HPDE6-E6E7 (cell line): ENCODE data around the gene TSNAXIP1.

Source experiments
- DNase-seq: peaks from one replicate; pipeline ENCODE4 v3.0.0; 2011; ENCODE audit warnings: missing footprints; ENCODE audit errors: extremely low spot score

The TSNAXIP1 gene

GRCh38 chr16:67782567-67783352 is 23.9 kb upstream of the TSNAXIP1 start:
- no peak for DNase-seq

- DNase-seq, result no peak
Observed at GRCh38 chr16:67783353-67783725, 23.4 kb upstream of the TSNAXIP1 start.

- no peak for DNase-seq
Observed at GRCh38 chr16:67786491-67786890, 20.2 kb upstream of the TSNAXIP1 start.

- DNase-seq, result no peak
Observed at GRCh38 chr16:67790071-67790470, 16.6 kb upstream of the TSNAXIP1 start.

- DNase-seq, result no peak
Observed at GRCh38 chr16:67796099-67796718, 10.5 kb upstream of the TSNAXIP1 start.

GRCh38 chr16:67800338-67800926 is 6.3 kb upstream of the TSNAXIP1 start:
- DNase-seq, result no peak

- DNase-seq, result no peak
Observed at GRCh38 chr16:67801241-67801640, 5.4 kb upstream of the TSNAXIP1 start.

- no peak for DNase-seq
Observed at GRCh38 chr16:67801883-67802282, 4.8 kb upstream of the TSNAXIP1 start.

GRCh38 chr16:67803894-67804293 is 2.8 kb upstream of the TSNAXIP1 start:
- no peak for DNase-seq

GRCh38 chr16:67804853-67805542 is 1.7 kb upstream of the TSNAXIP1 start:
- DNase-seq, result no peak

GRCh38 chr16:67805718-67806427 is 816 bp upstream of the TSNAXIP1 start:
- DNase-seq, result no peak

- no peak for DNase-seq
Observed at GRCh38 chr16:67807148-67807682, 526 bp downstream of the TSNAXIP1 start.

- no peak for DNase-seq
Observed at GRCh38 chr16:67811899-67812298, 5.2 kb downstream of the TSNAXIP1 start.

- DNase-seq, result no peak
Observed at GRCh38 chr16:67814567-67814966, 7.9 kb downstream of the TSNAXIP1 start.

GRCh38 chr16:67820608-67821259 is 14.0 kb downstream of the TSNAXIP1 start:
- DNase-seq, result no peak

- DNase-seq, result no peak
Observed at GRCh38 chr16:67822511-67822910, 15.8 kb downstream of the TSNAXIP1 start.

GRCh38 chr16:67825119-67825518 is 18.4 kb downstream of the TSNAXIP1 start:
- no peak for DNase-seq

- no peak for DNase-seq
Observed at GRCh38 chr16:67825906-67826305, 19.2 kb downstream of the TSNAXIP1 start.

- no peak for DNase-seq
Observed at GRCh38 chr16:67828651-67829050, 22.0 kb downstream of the TSNAXIP1 start.

GRCh38 chr16:67833030-67833414 is 26.3 kb downstream of the TSNAXIP1 start:
- no peak for DNase-seq
